Gastroesophageal sphincter (tissue), 3 donors: Measurements from ENCODE around the gene KIF26A.

Experiments used
- POLR2A ChIP-seq, 2 donors: fragments of 450-650 bp; IDR thresholded peaks; one replicate each; pipeline ENCODE4 v1.6.1; 2017; ENCODE audit warnings: antibody characterized with exemption in 2 of 2, mild to moderate bottlenecking in 2 of 2, moderate library complexity in 1 of 2
- TF ChIP-seq, protein P1 (sequence below), 4 experiments: fragments of 200-600 bp in 2 of 4; fragments of 450-650 bp in 2 of 4; sonication (generic) in 1 of 4; IDR thresholded peaks; one replicate each; pipeline ENCODE4 v1.5.1; 2017 to 2019; ENCODE audit warnings: antibody characterized with exemption in 4 of 4, mild to moderate bottlenecking in 2 of 4, moderate library complexity in 2 of 4

DNA sequence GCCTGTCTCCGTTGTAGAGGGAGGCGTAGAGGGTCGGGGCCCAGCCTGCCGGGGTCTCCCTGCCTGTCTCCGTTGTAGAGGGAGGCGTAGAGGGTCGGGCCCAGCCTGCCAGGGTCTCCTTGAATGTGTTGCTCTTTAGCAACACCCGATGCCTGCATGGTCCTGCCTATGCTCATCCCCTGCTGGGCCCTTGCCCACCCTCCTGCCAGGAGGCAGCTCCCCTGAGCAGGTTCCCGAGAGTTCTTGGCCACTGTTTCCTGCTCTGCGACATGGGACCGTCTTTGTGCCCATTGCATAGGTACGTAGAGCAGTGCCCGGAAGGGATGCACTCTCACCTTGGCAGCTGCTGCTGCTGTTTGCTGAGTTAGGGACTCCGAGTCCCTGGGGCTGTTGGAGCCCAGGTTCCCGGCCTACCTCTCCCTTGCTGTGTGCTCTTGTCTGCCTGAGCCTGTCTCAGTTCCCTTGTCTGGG, 3.3 kb downstream of the KIF26A start:
- TF ChIP-seq, protein P1, sequence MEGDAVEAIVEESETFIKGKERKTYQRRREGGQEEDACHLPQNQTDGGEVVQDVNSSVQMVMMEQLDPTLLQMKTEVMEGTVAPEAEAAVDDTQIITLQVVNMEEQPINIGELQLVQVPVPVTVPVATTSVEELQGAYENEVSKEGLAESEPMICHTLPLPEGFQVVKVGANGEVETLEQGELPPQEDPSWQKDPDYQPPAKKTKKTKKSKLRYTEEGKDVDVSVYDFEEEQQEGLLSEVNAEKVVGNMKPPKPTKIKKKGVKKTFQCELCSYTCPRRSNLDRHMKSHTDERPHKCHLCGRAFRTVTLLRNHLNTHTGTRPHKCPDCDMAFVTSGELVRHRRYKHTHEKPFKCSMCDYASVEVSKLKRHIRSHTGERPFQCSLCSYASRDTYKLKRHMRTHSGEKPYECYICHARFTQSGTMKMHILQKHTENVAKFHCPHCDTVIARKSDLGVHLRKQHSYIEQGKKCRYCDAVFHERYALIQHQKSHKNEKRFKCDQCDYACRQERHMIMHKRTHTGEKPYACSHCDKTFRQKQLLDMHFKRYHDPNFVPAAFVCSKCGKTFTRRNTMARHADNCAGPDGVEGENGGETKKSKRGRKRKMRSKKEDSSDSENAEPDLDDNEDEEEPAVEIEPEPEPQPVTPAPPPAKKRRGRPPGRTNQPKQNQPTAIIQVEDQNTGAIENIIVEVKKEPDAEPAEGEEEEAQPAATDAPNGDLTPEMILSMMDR (IDR thresholded peaks at IDR 0.05) = no peak
- TF ChIP-seq POLR2A (IDR thresholded peaks at IDR 0.05) = no peak
